HG03575 (cell line): ENCODE data around the gene KCNB1.

Experiments
- ATAC-seq: cut with Tn5 transposase; IDR thresholded peaks from one replicate; pipeline ENCODE4 v1.9.1; 2021; ENCODE audit not compliant: unreplicated experiment, insufficient number of reproducible peaks, low FRiP score; ENCODE audit errors: extremely low read depth

KCNB1 gene

DNA sequence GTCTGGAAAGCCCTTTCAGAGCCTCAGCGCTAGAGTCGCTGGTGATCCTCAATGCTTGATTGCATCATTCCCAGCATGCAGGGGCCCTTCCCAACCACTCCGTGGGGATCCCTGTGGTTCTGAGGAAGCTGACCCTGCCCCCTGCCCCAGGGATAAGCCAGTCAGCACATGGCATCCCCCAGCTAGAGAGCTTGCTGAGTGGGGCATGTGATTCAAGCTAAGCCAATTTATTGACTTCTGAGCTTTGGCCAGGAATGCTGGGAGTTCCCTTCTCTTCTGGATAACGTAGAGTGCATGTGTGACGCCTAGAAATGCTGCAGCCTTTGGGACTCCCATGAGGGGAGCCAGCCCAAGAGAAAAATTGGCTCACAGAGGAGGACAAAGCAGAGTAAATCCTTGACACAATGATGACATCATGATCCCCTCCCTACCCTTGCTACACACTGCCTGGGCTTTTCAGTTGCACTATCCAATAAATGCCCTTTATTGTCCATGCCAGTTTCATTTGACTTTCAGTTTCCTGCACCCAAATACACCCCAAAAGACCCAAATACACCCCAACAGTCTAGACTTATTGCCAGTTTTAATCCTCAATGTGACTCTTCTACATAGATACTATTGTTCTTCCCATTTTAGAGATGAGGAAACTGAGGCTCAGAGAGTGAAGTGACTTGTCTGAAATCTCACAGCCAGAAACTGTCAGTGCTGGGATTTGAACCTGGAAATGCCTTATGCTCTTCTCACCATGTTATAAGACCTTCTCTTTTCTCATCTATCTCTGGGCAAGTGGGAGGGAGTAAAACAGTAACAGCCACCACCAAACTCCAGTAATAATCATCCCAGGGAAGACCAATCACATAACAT, 34.3 kb downstream of the KCNB1 start:
- no peak for ATAC-seq

DNA sequence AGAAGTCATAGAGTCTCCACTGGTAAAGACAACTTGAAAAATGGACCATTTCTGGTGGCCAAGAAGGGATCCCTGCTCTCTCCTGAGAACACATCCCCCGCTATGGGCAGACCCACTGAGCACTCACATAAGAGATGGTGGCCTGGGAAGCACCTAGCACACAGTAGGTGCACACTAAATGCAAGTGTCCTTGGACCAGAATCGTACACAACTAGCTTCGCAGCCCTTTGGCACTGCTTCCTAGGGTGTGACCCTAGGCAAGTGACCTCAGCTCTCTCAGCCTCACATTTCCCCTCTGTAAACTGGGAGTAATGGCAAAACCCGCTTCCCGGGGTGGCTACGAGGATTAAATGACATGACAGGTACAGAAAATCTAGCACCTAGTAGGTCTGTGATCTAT, 35.1 kb downstream of the KCNB1 start:
- no peak for ATAC-seq

DNA sequence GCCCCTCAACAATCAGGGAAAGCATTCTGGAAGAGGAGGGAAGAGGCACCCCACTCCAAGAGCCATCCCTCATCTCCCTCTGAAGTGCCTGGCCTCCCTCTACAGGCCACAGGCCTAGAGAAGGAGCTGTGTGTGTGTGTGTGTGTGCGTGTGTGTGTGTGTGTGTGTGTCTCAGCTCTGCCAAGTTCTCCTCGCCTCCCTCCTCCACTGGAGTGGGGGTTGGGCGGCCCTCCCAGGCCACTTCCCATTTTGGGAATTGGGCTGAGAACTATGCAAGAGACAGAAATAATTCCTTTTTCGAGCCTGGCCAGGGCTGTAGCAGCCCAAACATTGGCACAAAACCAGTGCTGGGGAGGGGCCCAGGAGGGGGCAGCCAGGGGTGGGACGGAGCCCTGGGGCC, 35.7 kb downstream of the KCNB1 start:
- ATAC-seq: no peak

DNA sequence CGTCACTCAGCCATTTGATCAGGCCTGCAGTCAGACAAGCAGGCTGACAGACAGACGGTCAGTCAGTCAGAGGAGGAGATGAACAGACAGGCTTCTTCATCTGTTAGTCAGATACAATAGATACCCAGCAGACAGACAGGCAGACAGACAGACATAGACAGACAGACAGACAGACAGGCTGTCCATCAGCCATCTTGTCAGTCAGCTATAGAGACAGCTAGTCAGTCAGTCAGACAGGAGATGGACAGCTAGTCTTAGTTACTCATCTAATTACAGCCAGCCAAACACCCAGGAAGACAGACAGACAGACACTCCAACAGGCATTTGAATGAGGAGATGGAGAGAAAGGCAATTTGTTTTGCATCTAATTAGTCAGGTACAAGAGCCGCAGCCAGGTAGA, 36.4 kb downstream of the KCNB1 start:
- no peak for ATAC-seq

DNA sequence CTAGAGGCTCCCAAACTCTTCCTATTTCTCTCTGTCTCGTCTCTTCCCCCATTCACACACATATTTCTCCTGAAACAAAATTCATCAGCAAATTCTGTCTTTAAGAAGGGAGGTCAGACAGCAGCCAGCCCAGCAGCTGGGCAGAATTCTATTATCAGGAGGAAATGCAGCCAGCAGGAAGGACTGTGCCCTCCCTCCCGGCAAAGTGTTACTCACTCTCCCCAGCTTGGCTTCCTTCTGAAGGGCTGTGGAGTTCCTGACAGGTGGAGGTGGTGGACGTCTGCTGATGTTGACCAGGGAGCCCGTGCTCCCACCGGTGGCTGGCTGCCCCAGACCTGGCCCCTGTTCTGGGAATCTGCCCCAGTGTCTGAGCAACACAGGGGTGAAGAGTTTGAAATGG, 37.3 kb downstream of the KCNB1 start:
- ATAC-seq: no peak

DNA sequence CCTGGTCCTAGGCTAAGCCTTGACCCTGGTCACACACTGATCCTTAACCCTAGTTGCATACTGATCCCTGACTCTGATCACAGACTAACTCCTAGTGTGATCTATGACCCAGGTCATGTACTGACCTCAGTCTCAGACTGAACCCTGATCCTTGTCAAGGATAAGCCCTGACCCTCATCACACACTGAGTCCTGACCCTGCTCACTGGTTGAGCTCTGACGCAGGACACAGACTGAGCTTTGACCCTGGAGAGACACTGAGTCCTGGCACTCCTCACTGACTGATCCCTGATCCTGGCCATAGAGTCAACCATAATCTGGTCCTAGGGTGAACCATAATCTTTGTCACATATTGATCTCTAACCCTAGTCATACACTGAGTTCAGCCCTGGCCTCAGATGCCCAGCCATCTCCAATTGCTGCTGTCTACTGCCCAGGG, 37.9 kb downstream of the KCNB1 start:
- no peak for ATAC-seq

GRCh38 chr20:49437057-49437456, 45.4 kb downstream of the KCNB1 start:
- ATAC-seq: no peak

- no peak for ATAC-seq
Observed at GRCh38 chr20:49435639-49436038, 46.8 kb downstream of the KCNB1 start.

- no peak for ATAC-seq
Observed at GRCh38 chr20:49433333-49433732, 49.1 kb downstream of the KCNB1 start.

DNA sequence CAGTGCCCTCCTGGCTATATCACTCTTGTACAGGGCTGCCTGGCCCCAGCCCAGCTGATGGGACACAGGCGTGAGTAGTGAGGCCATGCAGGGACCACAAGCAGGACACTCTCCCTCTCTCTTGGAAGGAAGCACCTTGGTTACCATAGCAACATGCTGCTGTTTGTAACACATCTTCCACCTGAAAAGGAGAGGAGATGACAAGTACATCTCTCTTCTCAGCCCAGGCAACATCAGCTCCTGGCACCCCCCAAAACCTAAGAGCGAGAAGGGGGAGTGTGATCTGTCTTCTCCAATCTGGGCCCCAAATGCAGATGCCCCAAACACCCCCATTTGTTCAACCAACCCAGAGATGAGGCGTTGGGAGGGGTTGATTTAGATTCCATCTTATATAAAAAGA, 49.9 kb downstream of the KCNB1 start:
- ATAC-seq: no peak

- no peak for ATAC-seq
Observed at GRCh38 chr20:49431329-49431728, 51.1 kb downstream of the KCNB1 start.

GRCh38 chr20:49430320-49430719, 52.1 kb downstream of the KCNB1 start:
- ATAC-seq: no peak

DNA sequence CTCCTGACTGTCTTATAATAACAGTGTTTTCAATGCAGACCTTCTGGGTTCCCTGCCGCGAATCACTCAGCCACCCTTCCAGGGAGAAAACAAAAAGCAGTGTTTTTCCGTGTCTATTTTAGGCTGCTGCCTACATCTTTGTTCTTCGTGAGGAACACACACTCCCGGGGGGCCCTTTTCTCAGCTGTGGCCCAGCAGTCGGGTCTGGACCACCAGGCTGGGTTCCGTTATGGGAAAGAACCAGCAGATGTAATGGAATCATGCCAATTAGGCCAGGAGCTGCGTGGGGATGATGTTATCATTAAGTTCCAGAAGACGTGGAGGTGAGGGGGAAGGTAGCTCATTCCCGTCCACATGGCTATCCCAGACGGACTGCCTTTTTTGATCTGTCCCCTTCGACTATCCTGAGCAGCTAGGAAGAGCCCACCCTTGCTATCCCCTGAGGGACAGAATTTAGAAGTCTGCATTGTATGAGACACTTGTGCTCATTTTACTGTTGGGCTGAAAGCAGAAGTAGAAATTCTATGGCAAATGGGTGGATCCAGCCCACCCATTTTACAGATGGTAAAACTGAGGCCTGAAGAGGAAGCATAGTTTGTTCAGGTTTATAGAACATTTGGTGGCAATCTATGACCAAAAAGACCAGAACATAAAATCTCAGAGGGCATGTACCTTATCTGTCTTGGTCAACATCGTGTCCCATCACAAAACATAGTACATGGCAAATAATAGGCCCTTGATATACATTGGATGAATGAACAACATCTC, 54.5 kb downstream of the KCNB1 start:
- no peak for ATAC-seq

GRCh38 chr20:49426873-49427272, 55.6 kb downstream of the KCNB1 start:
- no peak for ATAC-seq

DNA sequence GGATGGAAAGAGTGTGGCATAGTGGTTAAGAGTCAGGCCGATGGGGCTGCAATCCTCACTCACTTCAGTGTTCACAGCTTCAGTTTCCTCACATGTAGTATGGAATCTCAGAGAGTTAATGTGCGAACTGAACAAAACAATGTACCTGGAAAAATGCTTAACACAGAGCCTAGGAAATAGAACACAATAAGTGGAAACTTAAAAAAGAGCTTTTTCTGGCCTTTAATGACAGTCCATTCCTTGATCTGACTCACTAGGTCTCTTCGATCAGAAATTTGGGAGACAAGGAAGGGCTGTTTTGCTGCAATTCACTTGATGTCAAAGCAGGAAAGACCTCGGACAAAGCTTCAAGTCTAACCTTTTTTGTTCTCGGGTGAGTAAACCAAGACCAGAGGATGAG, 56.1 kb downstream of the KCNB1 start:
- no peak for ATAC-seq

- no peak for ATAC-seq
Observed at GRCh38 chr20:49424536-49424935, 57.9 kb downstream of the KCNB1 start.

DNA sequence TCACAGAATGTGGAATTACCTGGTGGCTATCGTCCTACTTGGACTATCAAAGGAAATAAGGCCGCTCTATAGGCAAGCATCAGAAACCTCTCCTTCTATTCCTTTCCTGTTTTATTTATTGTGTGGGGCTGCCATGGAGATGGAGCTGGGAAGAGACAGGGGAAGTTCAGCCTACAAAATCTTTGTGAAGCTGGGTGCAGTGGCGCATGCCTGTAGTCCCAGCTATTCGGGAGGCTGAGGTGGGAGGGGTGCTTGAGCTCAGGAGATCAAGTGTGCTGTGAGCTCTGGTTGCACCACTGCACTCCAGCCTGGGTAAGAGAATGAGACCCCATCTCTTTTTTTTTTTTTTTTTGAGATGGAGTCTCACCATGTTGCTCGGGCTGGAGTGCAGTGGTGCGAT, 60.3 kb downstream of the KCNB1 start:
- ATAC-seq: no peak

- no peak for ATAC-seq
Observed at GRCh38 chr20:49420811-49421295, 61.6 kb downstream of the KCNB1 start.

DNA sequence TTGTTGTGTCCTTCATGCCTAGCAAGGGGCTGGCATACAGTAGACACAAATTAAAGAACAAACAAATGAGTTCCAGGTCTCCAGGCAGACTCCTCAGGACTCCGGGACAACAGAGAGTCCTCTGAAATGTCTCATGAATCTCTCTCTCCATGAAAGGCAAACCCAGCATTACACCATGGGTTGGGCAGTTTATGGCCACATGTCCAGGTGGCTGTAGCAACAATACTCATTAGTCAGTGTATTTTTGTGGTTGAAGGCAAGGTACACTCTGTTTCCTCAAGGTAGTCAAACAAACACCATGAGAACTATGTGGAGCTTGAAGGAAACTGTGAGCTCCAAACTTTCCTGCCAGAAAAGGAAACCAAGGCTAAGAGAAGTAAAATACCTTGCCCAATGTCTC, 62.2 kb downstream of the KCNB1 start:
- no peak for ATAC-seq

DNA sequence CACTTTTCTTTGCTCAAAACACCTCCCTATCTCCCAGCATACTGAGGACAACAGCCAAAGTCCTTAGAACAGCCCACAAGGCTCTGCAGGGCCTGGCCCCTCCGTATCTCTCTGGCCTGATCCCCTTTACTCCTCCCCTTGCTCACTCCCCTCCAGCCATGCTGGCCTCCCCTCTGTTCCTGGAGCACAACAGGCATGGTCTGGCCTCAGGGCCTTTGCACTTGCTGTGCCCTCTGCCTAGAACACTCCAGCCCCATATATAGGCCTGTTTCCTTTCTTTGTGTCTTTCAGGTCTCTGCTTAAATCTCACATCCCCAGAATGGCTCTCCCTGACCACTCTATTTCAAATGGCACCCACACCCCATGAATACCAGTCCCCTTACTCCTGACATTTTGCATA, 62.7 kb downstream of the KCNB1 start:
- no peak for ATAC-seq
